OCI-LY1 (cell line): ENCODE data around the gene DIP2C.

Experiments
- EZH2 ChIP-seq: fragments of 200-600 bp; sonication (generic), shearing (Covaris generic); IDR thresholded peaks from 2 replicates; pipeline ENCODE4 v1.8.0; 2017; ENCODE audit warnings: borderline replicate concordance, mixed run types, mild to moderate bottlenecking, antibody characterized with exemption, low read length, moderate library complexity, mixed read lengths
- TF ChIP-seq, protein P1 (sequence below): fragments of 200-600 bp; sonication (generic), shearing (Covaris generic); IDR thresholded peaks from 2 replicates; pipeline ENCODE4 v1.5.1; 2017; ENCODE audit warnings: mild to moderate bottlenecking, antibody characterized with exemption, low read length, moderate library complexity, mixed read lengths

DNA sequence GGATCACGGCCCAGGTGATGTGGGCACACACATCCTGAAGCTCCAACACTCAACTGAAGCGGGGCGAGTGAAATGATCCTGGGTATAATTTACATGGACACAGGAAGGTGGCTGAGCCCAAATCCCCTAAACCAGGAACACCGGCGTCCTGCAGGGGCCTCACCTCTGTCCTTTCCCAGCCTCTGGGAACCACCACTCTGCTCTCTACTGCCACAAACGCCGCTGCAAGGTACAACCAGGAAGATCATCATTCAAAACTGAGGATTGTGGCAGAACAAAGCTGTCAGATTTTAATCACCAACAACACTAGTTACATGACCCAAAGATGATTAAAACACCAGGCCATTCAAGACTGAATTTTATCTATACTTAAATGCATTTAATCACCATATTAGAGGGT is 104.0 kb downstream of the DIP2C start:
- TF ChIP-seq EZH2, result no peak
- TF ChIP-seq, protein P1, sequence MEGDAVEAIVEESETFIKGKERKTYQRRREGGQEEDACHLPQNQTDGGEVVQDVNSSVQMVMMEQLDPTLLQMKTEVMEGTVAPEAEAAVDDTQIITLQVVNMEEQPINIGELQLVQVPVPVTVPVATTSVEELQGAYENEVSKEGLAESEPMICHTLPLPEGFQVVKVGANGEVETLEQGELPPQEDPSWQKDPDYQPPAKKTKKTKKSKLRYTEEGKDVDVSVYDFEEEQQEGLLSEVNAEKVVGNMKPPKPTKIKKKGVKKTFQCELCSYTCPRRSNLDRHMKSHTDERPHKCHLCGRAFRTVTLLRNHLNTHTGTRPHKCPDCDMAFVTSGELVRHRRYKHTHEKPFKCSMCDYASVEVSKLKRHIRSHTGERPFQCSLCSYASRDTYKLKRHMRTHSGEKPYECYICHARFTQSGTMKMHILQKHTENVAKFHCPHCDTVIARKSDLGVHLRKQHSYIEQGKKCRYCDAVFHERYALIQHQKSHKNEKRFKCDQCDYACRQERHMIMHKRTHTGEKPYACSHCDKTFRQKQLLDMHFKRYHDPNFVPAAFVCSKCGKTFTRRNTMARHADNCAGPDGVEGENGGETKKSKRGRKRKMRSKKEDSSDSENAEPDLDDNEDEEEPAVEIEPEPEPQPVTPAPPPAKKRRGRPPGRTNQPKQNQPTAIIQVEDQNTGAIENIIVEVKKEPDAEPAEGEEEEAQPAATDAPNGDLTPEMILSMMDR, result peak; percentile 23; the same call in 1 of the 2 replicates
